B cell (primary cell): ENCODE data around the gene SPEM2. TPM values are rescaled to one million over a fixed set of nuclear protein-coding genes. Genes with fewer than 3 reads are reported as not detected.

Experiments
- ATAC-seq: fragments of 200-7000 bp; cut with Tn5 transposase; one replicate; pipeline ENCODE4 v1.10.0; 2021; ENCODE audit warnings: low read depth, mild to moderate bottlenecking, moderate number of reproducible peaks, moderate library complexity
- CTCF ChIA-PET: fragments of 350-600 bp; sonication (Branson Sonifier 250); formaldehyde crosslinking; loops from one replicate; lab custom pipeline; 2021; ENCODE audit warnings: antibody characterized with exemption, inconsistent platforms; lab: Charles Lee
- POLR2A ChIA-PET: fragments of 350-600 bp; sonication (Branson Sonifier 250); formaldehyde crosslinking; loops from one replicate; lab custom pipeline; 2021; ENCODE audit warnings: antibody characterized with exemption; lab: Charles Lee
- DNase-seq: peaks from one replicate; pipeline ENCODE4 v3.0.0; 2013
- H2AFZ ChIP-seq: 2 replicates; pipeline ENCODE4 v1.6.1; 2012; ENCODE audit warnings: mild to moderate bottlenecking, low read depth, low read length; ENCODE audit not compliant: insufficient read depth, poor library complexity, severe bottlenecking
- H3K27ac ChIP-seq, 2 donors: 1 replicate in 1 of 2; 2 replicates in 1 of 2; pipeline ENCODE4 v1.5.1; 2012 to 2013; ENCODE audit warnings: low read length in 2 of 2, mild to moderate bottlenecking in 2 of 2, moderate library complexity in 1 of 2
- H3K27me3 ChIP-seq, 4 experiments: fragments of 200-600 bp in 1 of 4; sonication (generic) in 1 of 4; replicated peaks in 1 of 4; 1 replicate in 2 of 4; 2 replicates in 2 of 4; pipeline versions ENCODE4 v1.6.1 to v1.7.0; 2013 to 2016; ENCODE audit warnings: low read length in 3 of 4, mild to moderate bottlenecking in 2 of 4, mixed read lengths in 1 of 4, moderate library complexity in 1 of 4; ENCODE audit not compliant: insufficient read depth in 4 of 4, control insufficient read depth in 3 of 4; ENCODE audit errors: control extremely low read depth in 1 of 4
- H3K36me3 ChIP-seq, 2 experiments: replicated peaks in 1 of 2; 1 replicate in 1 of 2; 2 replicates in 1 of 2; pipeline versions ENCODE4 v1.6.1 to v1.7.1; 2013; ENCODE audit warnings: low read length in 1 of 2; ENCODE audit not compliant: insufficient read depth in 2 of 2, control insufficient read depth in 1 of 2; ENCODE audit errors: control extremely low read depth in 1 of 2, extremely low read depth in 1 of 2
- H3K4me1 ChIP-seq, 2 donors: fragments of 200-600 bp in 1 of 2; sonication (generic) in 1 of 2; 1 replicate in 1 of 2; 2 replicates in 1 of 2; pipeline versions ENCODE4 v1.5.1 to v1.6.1; 2013 to 2017; ENCODE audit warnings: low read length in 2 of 2; ENCODE audit not compliant: control insufficient read depth in 2 of 2, insufficient read depth in 2 of 2
- H3K4me2 ChIP-seq: replicated peaks from 2 replicates; pipeline ENCODE3; 2012; ENCODE audit warnings: mild to moderate bottlenecking, low read depth, low read length; ENCODE audit not compliant: poor library complexity, severe bottlenecking
- H3K4me3 ChIP-seq, 5 experiments: fragments of 200-600 bp in 1 of 5; sonication (generic) in 1 of 5; 1 replicate in 3 of 5; 2 replicates in 2 of 5; pipeline versions ENCODE4 v1.5.1 to v1.7.0; 2011 to 2016; ENCODE audit warnings: low read length in 4 of 5, mild to moderate bottlenecking in 4 of 5, low read depth in 2 of 5, control low read depth in 1 of 5, moderate library complexity in 1 of 5; ENCODE audit not compliant: insufficient read depth in 1 of 5; ENCODE audit errors: control extremely low read depth in 1 of 5, extremely low read depth in 1 of 5
- H3K79me2 ChIP-seq: fragments of 200-600 bp; sonication (generic); one replicate; pipeline ENCODE4 v1.6.0; 2016; ENCODE audit warnings: low read length; ENCODE audit not compliant: control insufficient read depth, insufficient read depth
- H3K9ac ChIP-seq: fragments of 200-600 bp; sonication (generic); 2 replicates; pipeline ENCODE4 v1.6.1; 2017; ENCODE audit warnings: mild to moderate bottlenecking, low read length, moderate library complexity
- H3K9me3 ChIP-seq, 3 donors: one replicate each; pipeline versions ENCODE4 v1.6.1 to v1.7.1; 2013; ENCODE audit warnings: low read length in 2 of 3; ENCODE audit not compliant: control insufficient read depth in 2 of 3, insufficient read depth in 1 of 3; ENCODE audit errors: control extremely low read depth in 1 of 3
- H4K20me1 ChIP-seq: 2 replicates; pipeline ENCODE4 v1.6.0; 2012; ENCODE audit warnings: mild to moderate bottlenecking, low read length; ENCODE audit not compliant: insufficient read depth, control insufficient read depth, poor library complexity, severe bottlenecking
- H3K27ac Mint-ChIP-seq: one replicate; pipeline ENCODE4 v1.8.0; 2021; ENCODE audit warnings: mixed read lengths
- H3K27me3 Mint-ChIP-seq: one replicate; pipeline ENCODE4 v1.8.0; 2021; ENCODE audit warnings: mixed read lengths
- H3K4me1 Mint-ChIP-seq: one replicate; pipeline ENCODE4 v1.8.0; 2021; ENCODE audit warnings: mixed read lengths
- H3K4me3 Mint-ChIP-seq: one replicate; pipeline ENCODE4 v1.8.0; 2021; ENCODE audit warnings: mixed read lengths
- H3K9me3 Mint-ChIP-seq: one replicate; pipeline ENCODE4 v1.8.0; 2022; ENCODE audit warnings: mixed read lengths; ENCODE audit not compliant: insufficient read depth
- EZH2 ChIP-seq: IDR thresholded peaks from 2 replicates; pipeline ENCODE4 v1.6.1; 2012; ENCODE audit warnings: borderline replicate concordance, low read depth, mild to moderate bottlenecking, moderate library complexity, low read length; ENCODE audit not compliant: insufficient read depth, poor library complexity, severe bottlenecking
- whole genome bisulfite sequencing: methylation state at CpG from one replicate; pipeline ENCODE4 v1.1.5; 2013; ENCODE audit warnings: missing lambda C conversion rate; ENCODE audit not compliant: insufficient coverage; 5-methylcytosine and 5-hydroxymethylcytosine counted together
- intact Hi-C: fragments of 100-400 bp; cut with micrococcal nuclease; formaldehyde crosslinking; loops from one replicate; pipeline ENCODE4 v1.10.0; 2022
- polyA plus RNA-seq: library from polyadenylated mRNA; depleted of rRNA; stranded (reverse); fragments of >200 nt; gene quantifications from 2 replicates; pipeline ENCODE4 v1.2.3, GENCODE V29; 2012
- total RNA-seq, 2 donors: library from RNA; stranded (reverse); fragments of 120-200 nt in 1 of 2; gene quantifications; 1 replicate in 1 of 2; 2 replicates in 1 of 2; pipeline versions ENCODE4 v1.2.3 to v1.2.4, GENCODE V29; 2013 to 2022
- TF ChIP-seq, protein P1 (sequence below): fragments of 200-600 bp; IDR thresholded peaks from one replicate; pipeline ENCODE4 v1.8.0; 2022; ENCODE audit warnings: antibody characterized with exemption, mild to moderate bottlenecking

The SPEM2 gene
- total and polyA plus RNA-seq, 2 donors (not counting 1 experiment from before 2014, with no cell fraction given) = not detected

DNA sequence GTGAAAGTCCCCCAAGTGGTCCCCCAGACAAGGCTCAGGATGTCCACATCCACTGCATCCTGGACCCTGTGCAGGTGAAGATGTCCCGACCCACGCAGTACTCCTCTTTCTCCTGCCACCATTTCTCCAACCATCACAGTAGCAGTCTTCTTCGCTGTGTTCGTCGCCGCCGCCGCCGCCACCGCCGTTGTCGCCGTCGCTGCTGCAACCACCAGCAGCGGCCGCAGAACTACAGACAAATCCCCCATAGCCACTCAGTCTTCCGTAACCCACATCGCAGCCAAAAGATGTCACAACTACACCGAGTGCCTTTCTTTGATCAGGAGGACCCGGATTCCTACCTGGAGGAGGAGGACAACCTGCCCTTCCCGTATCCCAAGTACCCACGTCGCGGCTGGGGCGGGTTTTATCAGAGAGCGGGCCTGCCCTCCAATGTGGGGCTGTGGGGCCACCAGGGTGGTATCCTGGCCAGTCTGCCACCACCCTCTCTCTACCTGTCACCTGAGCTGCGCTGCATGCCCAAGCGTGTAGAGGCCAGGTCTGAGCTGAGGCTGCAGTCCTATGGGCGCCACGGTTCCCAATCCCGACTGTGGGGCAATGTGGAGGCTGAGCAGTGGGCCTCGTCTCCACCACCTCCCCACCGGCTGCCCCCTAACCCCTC lies 917 bp downstream of the SPEM2 start:
- no peak overlapping the region for H3K27ac ChIP-seq
- no peaks in the 10 kb centered on the region for H3K36me3 ChIP-seq
- no peaks in the 10 kb centered on the region for H4K20me1 ChIP-seq
- Mint-ChIP-seq H3K9me3 (no peaks in the 10 kb centered on the region), H3K4me3 (no peak overlapping the region), H3K4me1 (no peaks in the 10 kb centered on the region), H3K27ac (no peak overlapping the region), H3K27me3 (peaks cover 4% of the 10 kb centered on the region)
- no peak for DNase-seq
- H3K4me2 ChIP-seq = no peak overlapping the region
- H3K4me3 ChIP-seq = no peak overlapping the region
- no peaks in the 10 kb centered on the region for H3K9me3 ChIP-seq
- H3K27me3 ChIP-seq = peaks cover 0 to 3% (median 0%) of the 10 kb centered on the region in 4 experiments
- no peak for ATAC-seq
- no peak for TF ChIP-seq EZH2
- TF ChIP-seq, protein P1, sequence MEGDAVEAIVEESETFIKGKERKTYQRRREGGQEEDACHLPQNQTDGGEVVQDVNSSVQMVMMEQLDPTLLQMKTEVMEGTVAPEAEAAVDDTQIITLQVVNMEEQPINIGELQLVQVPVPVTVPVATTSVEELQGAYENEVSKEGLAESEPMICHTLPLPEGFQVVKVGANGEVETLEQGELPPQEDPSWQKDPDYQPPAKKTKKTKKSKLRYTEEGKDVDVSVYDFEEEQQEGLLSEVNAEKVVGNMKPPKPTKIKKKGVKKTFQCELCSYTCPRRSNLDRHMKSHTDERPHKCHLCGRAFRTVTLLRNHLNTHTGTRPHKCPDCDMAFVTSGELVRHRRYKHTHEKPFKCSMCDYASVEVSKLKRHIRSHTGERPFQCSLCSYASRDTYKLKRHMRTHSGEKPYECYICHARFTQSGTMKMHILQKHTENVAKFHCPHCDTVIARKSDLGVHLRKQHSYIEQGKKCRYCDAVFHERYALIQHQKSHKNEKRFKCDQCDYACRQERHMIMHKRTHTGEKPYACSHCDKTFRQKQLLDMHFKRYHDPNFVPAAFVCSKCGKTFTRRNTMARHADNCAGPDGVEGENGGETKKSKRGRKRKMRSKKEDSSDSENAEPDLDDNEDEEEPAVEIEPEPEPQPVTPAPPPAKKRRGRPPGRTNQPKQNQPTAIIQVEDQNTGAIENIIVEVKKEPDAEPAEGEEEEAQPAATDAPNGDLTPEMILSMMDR = no peak
- ChIA-PET CTCF (no interaction called here), POLR2A (no interaction called here)
- WGBS = 97% methylated on average over 29 of the region's 33 CpGs
- no peak overlapping the region for H2AFZ ChIP-seq
- no peak overlapping the region for H3K9ac ChIP-seq
- intact Hi-C loops = no loop called here
- no peaks in the 10 kb centered on the region for H3K79me2 ChIP-seq
- no peaks in the 10 kb centered on the region for H3K4me1 ChIP-seq

- H3K4me2 ChIP-seq = no peak overlapping the region
- POLR2A ChIA-PET = no interaction called here
Measured at GRCh38 chr17:7426896-7427489, 1.6 kb downstream of the SPEM2 start.

More at GRCh38 chr17:7426896-7427489, 1.6 kb downstream of the SPEM2 start:
- H2AFZ ChIP-seq = no peak overlapping the region
- H3K4me3 ChIP-seq = no peak overlapping the region
- H3K4me3 Mint-ChIP-seq = no peak overlapping the region
- H3K27me3 ChIP-seq = peaks cover 0 to 3% (median 0%) of the 10 kb centered on the region in 4 experiments
- H3K79me2 ChIP-seq = no peaks in the 10 kb centered on the region
- no peaks in the 10 kb centered on the region for H3K9me3 ChIP-seq
- H3K36me3 ChIP-seq = no peaks in the 10 kb centered on the region
- CTCF ChIA-PET = no interaction called here
- TF ChIP-seq, protein P1 = no peak
- TF ChIP-seq EZH2 = no peak
- no peaks in the 10 kb centered on the region for H3K4me1 Mint-ChIP-seq
- no peak overlapping the region for H3K27ac Mint-ChIP-seq
- WGBS = 95% methylated on average over 28 of the region's 29 CpGs
- no peak overlapping the region for H3K27ac ChIP-seq
- H4K20me1 ChIP-seq = no peaks in the 10 kb centered on the region
- peaks cover 4% of the 10 kb centered on the region for H3K27me3 Mint-ChIP-seq
- no peaks in the 10 kb centered on the region for H3K9me3 Mint-ChIP-seq
- no peaks in the 10 kb centered on the region for H3K4me1 ChIP-seq
- no peak for ATAC-seq
- intact Hi-C loops = no loop called here
- DNase-seq = no peak
- no peak overlapping the region for H3K9ac ChIP-seq
